Activated CD8-positive, alpha-beta T cell treated with anti-CD3 and anti-CD28 coated beads for 36 hours (primary cell): ENCODE measurements around the gene PSMD3. TPM values are rescaled to one million over a fixed set of nuclear protein-coding genes. Genes with fewer than 3 reads are reported as not detected.

Experiments used
- ATAC-seq: fragments of 200-7000 bp; cut with Tn5 transposase; one replicate; pipeline ENCODE4 v1.10.0; 2021; ENCODE audit warnings: mild to moderate bottlenecking, moderate library complexity
- CTCF ChIA-PET: fragments of 350-600 bp; sonication (Branson Sonifier 250); formaldehyde crosslinking; loops from one replicate; lab custom pipeline; 2021; ENCODE audit warnings: antibody characterized with exemption; lab: Charles Lee
- POLR2A ChIA-PET: fragments of 350-600 bp; sonication (Branson Sonifier 250); formaldehyde crosslinking; loops from one replicate; lab custom pipeline; 2021; ENCODE audit warnings: antibody characterized with exemption; lab: Charles Lee
- DNase-seq: peaks from one replicate; pipeline ENCODE4 v3.0.0-alpha.2; 2020
- H3K27ac Mint-ChIP-seq: one replicate; pipeline ENCODE4 v1.8.0; 2021; ENCODE audit warnings: mild to moderate bottlenecking, mixed read lengths
- H3K27me3 Mint-ChIP-seq: one replicate; pipeline ENCODE4 v1.8.0; 2021; ENCODE audit warnings: mixed read lengths
- H3K36me3 Mint-ChIP-seq: one replicate; pipeline ENCODE4 v1.8.0; 2021; ENCODE audit warnings: low read depth, mixed read lengths
- H3K4me1 Mint-ChIP-seq: one replicate; pipeline ENCODE4 v1.8.0; 2021; ENCODE audit warnings: low read depth, mixed read lengths
- H3K4me3 Mint-ChIP-seq: one replicate; pipeline ENCODE4 v1.8.0; 2021; ENCODE audit warnings: mild to moderate bottlenecking, moderate library complexity, mixed read lengths
- H3K9me3 Mint-ChIP-seq: one replicate; pipeline ENCODE4 v1.8.0; 2021; ENCODE audit warnings: mixed read lengths
- CTCF ChIP-seq: fragments of 200-600 bp; IDR thresholded peaks from one replicate; pipeline ENCODE4 v1.8.0; 2022; ENCODE audit warnings: antibody characterized with exemption, mild to moderate bottlenecking
- intact Hi-C: fragments of 100-400 bp; cut with micrococcal nuclease; formaldehyde crosslinking; loops from one replicate; pipeline ENCODE4 v1.10.0; 2022
- total RNA-seq, 2 experiments: library from RNA; stranded (reverse); gene quantifications; one replicate each; pipeline ENCODE4 v1.2.3, GENCODE V29; 2021

PSMD3 gene
- total RNA-seq, 2 experiments from 2014 or later: 149 to 153 TPM

- CTCF ChIA-PET: no interaction called here
- Mint-ChIP-seq H3K36me3 (peaks cover 76% of the 10 kb centered on the region), H3K27ac (no peak overlapping the region)
Observed at GRCh38 chr17:39988206-39988810, 7.7 kb downstream of the PSMD3 start.

GRCh38 chr17:39994448-39994847, 13.8 kb downstream of the PSMD3 start:
- ChIA-PET CTCF (interaction anchor here (1.4 to 2.0 kb wide), 3 partner anchors 8 to 19 kb away, joined by 3 to 5 read pairs (median 4); partner anchors contain the start of gene PSMD3), POLR2A (interaction anchor here (0.6 to 1.0 kb wide), 3 partner anchors 11 to 52 kb away, joined by 3 read pairs; no protein-coding TSS in a partner anchor)
- H3K9me3 Mint-ChIP-seq: no peaks in the 10 kb centered on the region
- DNase-seq: no peak
- no peak for TF ChIP-seq CTCF
- H3K27me3 Mint-ChIP-seq: no peaks in the 10 kb centered on the region
- H3K36me3 Mint-ChIP-seq: peaks cover 60% of the 10 kb centered on the region
- H3K4me1 Mint-ChIP-seq: peaks cover 6% of the 10 kb centered on the region
- no peak for ATAC-seq
- H3K4me3 Mint-ChIP-seq: no peak overlapping the region
- no peak overlapping the region for H3K27ac Mint-ChIP-seq
- intact Hi-C loops: no loop called here

More at GRCh38 chr17:39988206-39988810, 7.7 kb downstream of the PSMD3 start:
- no peaks in the 10 kb centered on the region for H3K27me3 Mint-ChIP-seq
- DNase-seq (no peak), ATAC-seq (no peak)
- POLR2A ChIA-PET: no interaction called here
- H3K4me3 Mint-ChIP-seq: no peak overlapping the region
- no peak for TF ChIP-seq CTCF
- H3K9me3 Mint-ChIP-seq: no peaks in the 10 kb centered on the region
- intact Hi-C loops: loop anchor here (10.0 kb wide), 2 partner anchors 124 to 364 kb away; partner anchors contain the start of genes IKZF3, PPP1R1B and ZPBP2
- H3K4me1 Mint-ChIP-seq: peaks cover 7% of the 10 kb centered on the region

GRCh38 chr17:39995438-39995837, 14.8 kb downstream of the PSMD3 start:
- H3K9me3 Mint-ChIP-seq: no peaks in the 10 kb centered on the region
- no peaks in the 10 kb centered on the region for H3K27me3 Mint-ChIP-seq
- no peak for TF ChIP-seq CTCF
- no peak overlapping the region for H3K4me3 Mint-ChIP-seq
- H3K27ac Mint-ChIP-seq: no peak overlapping the region
- peaks cover 59% of the 10 kb centered on the region for H3K36me3 Mint-ChIP-seq
- ChIA-PET CTCF (interaction anchor here (2.2 kb wide), 1 partner anchor 32 kb away, joined by 9 read pairs; no protein-coding TSS in a partner anchor), POLR2A (no interaction called here)
- ATAC-seq (no peak), DNase-seq (no peak)
- H3K4me1 Mint-ChIP-seq: peaks cover 6% of the 10 kb centered on the region
- intact Hi-C loops: no loop called here

- no peak for DNase-seq
- no peak for TF ChIP-seq CTCF
- H3K27ac Mint-ChIP-seq: no peak overlapping the region
- H3K9me3 Mint-ChIP-seq: no peaks in the 10 kb centered on the region
- peaks cover 53% of the 10 kb centered on the region for H3K36me3 Mint-ChIP-seq
- ATAC-seq: no peak
- ChIA-PET POLR2A (interaction anchor here (0.5 kb wide), 1 partner anchor 34 kb away, joined by 3 read pairs; no protein-coding TSS in a partner anchor), CTCF (interaction anchor here (0.8 to 2.2 kb wide), 2 partner anchors 32 to 374 kb away, joined by 3 to 9 read pairs; no protein-coding TSS in a partner anchor)
- no peaks in the 10 kb centered on the region for H3K27me3 Mint-ChIP-seq
- peaks cover 6% of the 10 kb centered on the region for H3K4me1 Mint-ChIP-seq
- intact Hi-C loops: no loop called here
- H3K4me3 Mint-ChIP-seq: no peak overlapping the region
Observed at GRCh38 chr17:39996162-39996561, 15.6 kb downstream of the PSMD3 start.

- ChIA-PET CTCF (interaction anchor here (0.8 to 2.2 kb wide), 3 partner anchors 30 to 375 kb away, joined by 3 to 9 read pairs (median 3); no protein-coding TSS in a partner anchor), POLR2A (interaction anchor here (0.5 to 1.8 kb wide), 2 partner anchors 14 to 34 kb away, joined by 3 to 5 read pairs; no protein-coding TSS in a partner anchor)
- DNase-seq: no peak
- H3K9me3 Mint-ChIP-seq: no peaks in the 10 kb centered on the region
- no peaks in the 10 kb centered on the region for H3K27me3 Mint-ChIP-seq
- ATAC-seq: no peak
- no peak for TF ChIP-seq CTCF
- peaks cover 6% of the 10 kb centered on the region for H3K4me1 Mint-ChIP-seq
- intact Hi-C loops: no loop called here
- peaks cover 51% of the 10 kb centered on the region for H3K36me3 Mint-ChIP-seq
- no peak overlapping the region for H3K27ac Mint-ChIP-seq
- H3K4me3 Mint-ChIP-seq: no peak overlapping the region
Observed at GRCh38 chr17:39996800-39997199, 16.2 kb downstream of the PSMD3 start.
